Esophagus squamous epithelium (tissue), 5 donors: ENCODE measurements around the gene DNAAF3. TPM values are rescaled to one million over a fixed set of nuclear protein-coding genes. Genes with fewer than 3 reads are reported as not detected.
A peak's percentile ranks its signal among the peaks of the same experiment; 100 is the strongest.
"Not testable (repeated sequence)": the region's sequence is repeated elsewhere in the genome, so short reads cannot be mapped to it uniquely, and the experiment has no call there.

Experiments used
- DNase-seq: peaks from one replicate; lab custom pipeline; 2025; lab: John Stamatoyannopoulos, UW
- H3K27ac ChIP-seq, 4 donors: fragments of 200-600 bp; sonication (generic); one replicate each; pipeline ENCODE4 v1.5.1; 2016 to 2019; ENCODE audit warnings: mild to moderate bottlenecking in 1 of 4
- H3K27me3 ChIP-seq, 4 donors: fragments of 200-600 bp; sonication (generic); 1 replicate in 3 of 4; 2 replicates in 1 of 4; pipeline versions ENCODE4 v1.5.1 to v1.6.0; 2017 to 2021; ENCODE audit warnings: antibody characterized with exemption in 1 of 4
- H3K36me3 ChIP-seq, 3 donors: fragments of 200-600 bp; sonication (generic); one replicate each; pipeline ENCODE4 v1.5.1; 2016 to 2019
- H3K4me1 ChIP-seq, 3 donors: fragments of 200-600 bp; sonication (generic); one replicate each; pipeline ENCODE4 v1.5.1; 2017 to 2019
- H3K4me3 ChIP-seq, 4 donors: fragments of 200-600 bp; sonication (generic); 1 replicate in 3 of 4; 2 replicates in 1 of 4; pipeline ENCODE4 v1.5.1; 2016 to 2019; ENCODE audit warnings: mild to moderate bottlenecking in 2 of 4, moderate library complexity in 1 of 4
- H3K9me3 ChIP-seq, 3 donors: fragments of 200-600 bp; sonication (generic); one replicate each; pipeline ENCODE4 v1.5.1; 2016 to 2019
- POLR2A ChIP-seq, 4 donors: fragments of 450-650 bp; IDR thresholded peaks; one replicate each; pipeline ENCODE4 v1.6.1; 2017; ENCODE audit warnings: antibody characterized with exemption in 4 of 4, mild to moderate bottlenecking in 4 of 4, moderate library complexity in 3 of 4
- WGBS, 2 donors: methylation state at CpG; one replicate each; pipeline ENCODE4 v1.1.5; 2018; 5-methylcytosine and 5-hydroxymethylcytosine counted together
- intact Hi-C: fragments of 100-400 bp; cut with DNase I; formaldehyde crosslinking; loops from one replicate; pipeline ENCODE4 v1.15.0; 2022
- total RNA-seq, 4 donors: library from RNA; depleted of rRNA; stranded (reverse); fragments of >200 nt; gene quantifications; one replicate each; pipeline ENCODE4 v1.1.0, GENCODE V29; 2016
- TF ChIP-seq, protein P1 (sequence below), 6 experiments: fragments of 450-650 bp in 4 of 6; fragments of 200-600 bp in 2 of 6; sonication (generic) in 2 of 6; IDR thresholded peaks; one replicate each; pipeline ENCODE4 v1.5.1; 2016 to 2019; ENCODE audit warnings: antibody characterized with exemption in 6 of 6, mild to moderate bottlenecking in 4 of 6, moderate library complexity in 4 of 6
- donor health status: DM: yes; HTN: yes; CAD: no.

Gene DNAAF3
- total RNA-seq, 4 donors from 2014 or later = 0.53 to 2.8 (median 1.4) TPM

GRCh38 chr19:55173186-55173713 is 6.8 kb upstream of the DNAAF3 start:
- 3 to 5% methylated on average over 9 to 13 of the region's 32 CpGs for WGBS, 2 donors
- H3K9me3 ChIP-seq = no peaks in the 10 kb centered on the region
- DNase-seq = no peak
- H3K4me3 ChIP-seq = peak overlapping the region; percentile 9 to 63 (median 35)
- H3K4me1 ChIP-seq = peaks cover 6 to 19% (median 8%) of the 10 kb centered on the region in 3 donors
- intact Hi-C loops = no loop called here
- H3K27ac ChIP-seq = no peak overlapping the region
- peaks cover 6 to 100% (median 16%) of the 10 kb centered on the region in 4 donors for H3K27me3 ChIP-seq
- H3K36me3 ChIP-seq = no peaks in the 10 kb centered on the region
- TF ChIP-seq, protein P1, sequence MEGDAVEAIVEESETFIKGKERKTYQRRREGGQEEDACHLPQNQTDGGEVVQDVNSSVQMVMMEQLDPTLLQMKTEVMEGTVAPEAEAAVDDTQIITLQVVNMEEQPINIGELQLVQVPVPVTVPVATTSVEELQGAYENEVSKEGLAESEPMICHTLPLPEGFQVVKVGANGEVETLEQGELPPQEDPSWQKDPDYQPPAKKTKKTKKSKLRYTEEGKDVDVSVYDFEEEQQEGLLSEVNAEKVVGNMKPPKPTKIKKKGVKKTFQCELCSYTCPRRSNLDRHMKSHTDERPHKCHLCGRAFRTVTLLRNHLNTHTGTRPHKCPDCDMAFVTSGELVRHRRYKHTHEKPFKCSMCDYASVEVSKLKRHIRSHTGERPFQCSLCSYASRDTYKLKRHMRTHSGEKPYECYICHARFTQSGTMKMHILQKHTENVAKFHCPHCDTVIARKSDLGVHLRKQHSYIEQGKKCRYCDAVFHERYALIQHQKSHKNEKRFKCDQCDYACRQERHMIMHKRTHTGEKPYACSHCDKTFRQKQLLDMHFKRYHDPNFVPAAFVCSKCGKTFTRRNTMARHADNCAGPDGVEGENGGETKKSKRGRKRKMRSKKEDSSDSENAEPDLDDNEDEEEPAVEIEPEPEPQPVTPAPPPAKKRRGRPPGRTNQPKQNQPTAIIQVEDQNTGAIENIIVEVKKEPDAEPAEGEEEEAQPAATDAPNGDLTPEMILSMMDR (IDR thresholded peaks at IDR 0.05) = no peak
- TF ChIP-seq POLR2A (IDR thresholded peaks at IDR 0.05) = no peak

DNA sequence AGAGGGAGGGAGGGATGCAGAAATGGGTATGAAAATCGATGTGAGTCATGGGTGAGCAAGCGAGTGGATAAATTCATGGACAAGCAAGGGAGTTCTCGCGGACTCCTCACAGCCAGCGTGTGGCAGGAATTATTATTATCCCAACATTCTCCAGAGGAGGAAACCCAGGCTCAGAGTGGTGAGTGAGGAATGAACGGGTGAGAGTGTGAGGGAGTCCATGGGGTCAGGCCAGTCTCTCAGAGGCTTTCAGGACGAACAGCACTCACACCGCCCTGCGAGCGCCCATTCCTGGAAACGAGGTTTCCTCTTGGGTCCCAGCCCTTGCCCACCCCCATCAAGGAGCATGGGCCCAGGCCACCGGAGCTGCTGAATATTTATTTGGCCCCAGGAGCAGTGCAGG is 6.3 kb upstream of the DNAAF3 start:
- Histone ChIP-seq H3K36me3 (no peaks in the 10 kb centered on the region), H3K4me1 (peaks cover 6 to 19% (median 8%) of the 10 kb centered on the region in 3 donors), H3K27ac (no peak overlapping the region), H3K4me3 (peak overlapping the region in 1 of 4 donors; percentile 63), H3K9me3 (no peaks in the 10 kb centered on the region), H3K27me3 (peaks cover 6 to 100% (median 17%) of the 10 kb centered on the region in 4 donors)
- intact Hi-C loops = no loop called here
- WGBS, 2 donors = 7 to 24% methylated on average over 4 to 12 of the region's 12 CpGs
- no peak for DNase-seq
- TF ChIP-seq, protein P1 (IDR thresholded peaks at IDR 0.05) = no peak
- no peak for TF ChIP-seq POLR2A (IDR thresholded peaks at IDR 0.05)

DNA sequence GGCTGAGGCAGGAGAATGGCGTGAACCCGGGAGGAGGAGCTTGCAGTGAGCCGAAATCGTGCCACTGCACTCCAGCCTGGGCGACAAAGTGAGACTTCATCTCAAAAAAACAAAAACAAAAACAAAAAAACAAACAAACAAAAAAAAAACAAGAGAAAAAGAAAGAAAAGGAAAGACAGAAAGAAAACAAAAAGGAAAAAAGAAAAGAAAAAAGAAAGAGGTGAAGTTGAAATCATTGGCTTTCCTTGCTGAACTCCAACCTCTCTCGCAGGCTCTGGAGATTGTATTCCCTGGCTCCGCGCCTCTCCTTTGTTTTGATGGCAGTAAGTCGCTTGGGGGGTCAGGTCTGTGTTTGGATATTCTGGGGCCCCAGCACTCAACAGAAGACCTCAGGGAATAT is 5.9 kb upstream of the DNAAF3 start:
- H3K27ac ChIP-seq, H3K36me3 ChIP-seq, H3K9me3 ChIP-seq, H3K4me3 ChIP-seq, DNase-seq, intact Hi-C loops: not testable (repeated sequence)
- 58% methylated on average over 6 to 9 of the region's 9 CpGs for WGBS, 2 donors
- Histone ChIP-seq H3K27me3 (peaks cover 6 to 100% (median 18%) of the 10 kb centered on the region in 4 donors), H3K4me1 (peaks cover 6 to 24% (median 9%) of the 10 kb centered on the region in 3 donors)

DNA sequence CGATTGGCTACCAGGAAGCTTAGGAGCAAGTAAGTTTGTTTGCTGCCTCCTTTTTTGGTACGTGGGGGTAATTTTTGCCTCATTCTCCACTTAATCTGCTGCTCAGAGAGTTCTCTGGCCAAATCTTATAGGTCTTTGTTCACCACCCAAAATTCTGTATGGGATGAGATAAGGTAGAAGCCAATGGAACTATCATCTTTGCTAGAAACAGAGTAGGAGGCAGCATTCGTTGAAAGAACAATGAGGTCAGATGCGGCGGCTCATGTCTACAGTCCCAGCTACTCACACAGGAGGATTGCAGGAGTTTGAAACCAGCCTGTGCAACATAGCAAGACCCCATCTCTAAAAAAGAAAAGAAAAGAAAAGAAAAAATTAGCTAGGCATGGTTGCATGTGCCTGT is 5.0 kb upstream of the DNAAF3 start:
- Histone ChIP-seq H3K27ac (no peak overlapping the region), H3K4me3 (no peak overlapping the region), H3K9me3 (no peaks in the 10 kb centered on the region), H3K36me3 (no peaks in the 10 kb centered on the region), H3K4me1 (peaks cover 6 to 32% (median 18%) of the 10 kb centered on the region in 3 donors), H3K27me3 (peaks cover 6 to 100% (median 18%) of the 10 kb centered on the region in 4 donors)
- no peak for DNase-seq
- TF ChIP-seq POLR2A (IDR thresholded peaks at IDR 0.05) = no peak
- TF ChIP-seq, protein P1 (IDR thresholded peaks at IDR 0.05) = no peak
- WGBS, 2 donors = 67 to 87% methylated on average over 5 of the region's 5 CpGs
- intact Hi-C loops = no loop called here

DNA sequence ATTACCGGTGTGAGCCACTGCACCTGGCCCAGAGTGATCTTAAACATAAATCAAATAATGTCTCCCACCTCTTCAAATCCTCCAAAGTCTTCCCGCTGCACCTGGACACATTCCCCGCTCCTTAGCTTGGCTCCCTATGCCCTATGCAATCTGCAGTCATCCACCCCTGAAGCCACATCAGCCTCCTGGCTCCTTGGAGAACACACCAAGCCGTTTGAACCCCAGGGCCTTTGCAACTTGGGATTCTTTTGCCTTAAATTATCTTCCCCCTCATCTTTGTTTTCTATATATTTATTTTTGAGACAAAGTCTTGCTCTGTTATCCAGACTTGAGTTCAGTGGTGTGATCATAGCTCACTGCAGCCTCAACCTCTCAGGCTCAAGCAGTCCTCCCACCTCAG is 2.7 kb upstream of the DNAAF3 start:
- H3K9me3 ChIP-seq = no peaks in the 10 kb centered on the region
- WGBS, 2 donors = 62 to 64% methylated on average over 4 of the region's 4 CpGs
- DNase-seq = no peak
- peaks cover 6 to 36% (median 21%) of the 10 kb centered on the region in 3 donors for H3K4me1 ChIP-seq
- no peak overlapping the region for H3K4me3 ChIP-seq
- no peaks in the 10 kb centered on the region for H3K36me3 ChIP-seq
- no peak overlapping the region for H3K27ac ChIP-seq
- peaks cover 3 to 99% (median 12%) of the 10 kb centered on the region in 4 donors for H3K27me3 ChIP-seq
- no peak for TF ChIP-seq POLR2A (IDR thresholded peaks at IDR 0.05)
- TF ChIP-seq, protein P1 (IDR thresholded peaks at IDR 0.05) = no peak
- intact Hi-C loops = no loop called here
